Loucy (cell line): ENCODE results near the gene FOXB2.

Experiments
- CTCF ChIP-seq: fragments of 200-600 bp; sonication (generic); conservative IDR thresholded peaks from 2 replicates; pipeline ENCODE4 v1.5.1; 2014; ENCODE audit warnings: mild to moderate bottlenecking, antibody characterized with exemption, low read length
- EZH2phosphoT487 ChIP-seq: fragments of 200-600 bp; IDR thresholded peaks from 2 replicates; pipeline ENCODE4 v1.6.1; 2018; ENCODE audit warnings: antibody characterized with exemption, mild to moderate bottlenecking, moderate library complexity, borderline replicate concordance

- no peak for TF ChIP-seq CTCF
- no peak for TF ChIP-seq EZH2phosphoT487
Observed at GRCh38 chr9:77038281-77039036, 19.0 kb downstream of the FOXB2 start.
